Right kidney (tissue), 1 donor: Measurements from ENCODE around the gene HNRNPH2.

Experiments
- DNase-seq: peaks from one replicate; pipeline ENCODE4 v3.0.0-alpha.2; 2016

Gene HNRNPH2

DNA sequence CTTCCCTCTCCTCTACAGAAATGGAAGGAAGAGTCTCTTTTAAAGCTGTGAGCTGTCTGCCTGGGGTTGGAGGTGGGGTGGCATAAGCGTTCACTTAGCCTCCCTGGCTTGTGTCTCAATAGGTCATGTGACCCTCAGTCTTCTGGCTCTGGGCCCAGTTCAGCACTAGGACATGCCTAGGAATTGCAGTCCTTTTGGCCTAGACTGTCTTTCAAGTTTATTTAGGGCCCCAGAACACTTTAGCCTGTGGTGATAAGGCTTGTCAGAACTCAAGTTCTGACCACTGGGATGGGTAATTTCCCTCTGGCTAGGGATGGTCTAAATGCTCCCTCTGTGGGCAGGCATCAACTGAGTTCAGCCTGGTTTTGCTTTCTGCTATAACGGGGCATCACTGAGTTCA is 42.9 kb downstream of the HNRNPH2 start:
- DNase-seq = no peak

GRCh38 chrX:101452056-101452455 is 44.0 kb downstream of the HNRNPH2 start:
- no peak for DNase-seq

DNA sequence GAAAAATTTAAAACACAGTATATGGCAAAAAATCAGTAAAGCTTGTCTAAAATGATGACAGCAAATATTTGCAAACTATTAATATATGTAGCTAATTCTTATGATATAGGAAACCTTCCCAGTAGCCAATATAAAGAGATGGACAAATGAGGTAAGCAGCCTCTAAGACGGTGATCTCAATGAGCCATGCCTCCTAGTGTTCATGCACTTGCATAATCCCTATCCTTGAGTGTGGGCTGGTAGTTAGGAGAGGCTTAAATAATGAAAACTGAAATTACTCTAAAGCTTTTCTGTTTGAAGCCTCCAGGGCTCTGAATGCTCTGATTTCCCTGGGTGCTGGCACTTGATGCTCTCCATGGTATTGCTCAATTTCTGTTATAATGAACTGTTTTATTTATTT is 52.6 kb downstream of the HNRNPH2 start:
- no peak for DNase-seq

- no peak for DNase-seq
Observed at GRCh38 chrX:101462892-101463291, 54.9 kb downstream of the HNRNPH2 start.
